ENCODE data around the gene SPTBN4.

The SPTBN4 gene

DNA sequence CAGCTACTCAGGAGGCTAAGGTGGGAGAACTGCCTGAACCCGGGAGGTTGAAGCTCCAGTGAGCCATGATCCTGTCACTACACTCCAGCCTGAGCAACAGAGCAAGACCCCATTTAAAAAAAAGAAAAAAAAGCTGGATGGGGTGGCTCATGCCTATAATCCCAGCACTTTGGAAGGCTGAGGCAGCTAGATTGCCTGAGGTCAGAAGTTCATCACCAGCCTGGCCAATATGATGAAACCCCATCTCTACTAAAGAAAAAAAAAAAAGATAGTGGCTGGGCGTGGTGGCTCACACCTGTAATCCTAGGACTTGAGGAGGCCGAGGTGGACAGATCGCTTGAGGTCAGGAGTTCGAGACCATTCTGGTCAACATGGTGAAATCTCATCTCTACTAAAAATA, 149.4 kb downstream of the SPTBN4 start (continued):
- TF ChIP-seq, protein P1, sequence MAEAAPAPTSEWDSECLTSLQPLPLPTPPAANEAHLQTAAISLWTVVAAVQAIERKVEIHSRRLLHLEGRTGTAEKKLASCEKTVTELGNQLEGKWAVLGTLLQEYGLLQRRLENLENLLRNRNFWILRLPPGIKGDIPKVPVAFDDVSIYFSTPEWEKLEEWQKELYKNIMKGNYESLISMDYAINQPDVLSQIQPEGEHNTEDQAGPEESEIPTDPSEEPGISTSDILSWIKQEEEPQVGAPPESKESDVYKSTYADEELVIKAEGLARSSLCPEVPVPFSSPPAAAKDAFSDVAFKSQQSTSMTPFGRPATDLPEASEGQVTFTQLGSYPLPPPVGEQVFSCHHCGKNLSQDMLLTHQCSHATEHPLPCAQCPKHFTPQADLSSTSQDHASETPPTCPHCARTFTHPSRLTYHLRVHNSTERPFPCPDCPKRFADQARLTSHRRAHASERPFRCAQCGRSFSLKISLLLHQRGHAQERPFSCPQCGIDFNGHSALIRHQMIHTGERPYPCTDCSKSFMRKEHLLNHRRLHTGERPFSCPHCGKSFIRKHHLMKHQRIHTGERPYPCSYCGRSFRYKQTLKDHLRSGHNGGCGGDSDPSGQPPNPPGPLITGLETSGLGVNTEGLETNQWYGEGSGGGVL (tag by site-specific recombination; IDR thresholded peaks at IDR 0.05), result no peak
- TF ChIP-seq BCL11B (tag by site-specific recombination; IDR thresholded peaks at IDR 0.05; ENCODE audit: low read depth) (0 out of 2 replicates have a peak, but pooled peaks have one; percentile 40), ZNF302 (tag by site-specific recombination; IDR thresholded peaks at IDR 0.05; ENCODE audit: low read depth) (no peak)

DNA sequence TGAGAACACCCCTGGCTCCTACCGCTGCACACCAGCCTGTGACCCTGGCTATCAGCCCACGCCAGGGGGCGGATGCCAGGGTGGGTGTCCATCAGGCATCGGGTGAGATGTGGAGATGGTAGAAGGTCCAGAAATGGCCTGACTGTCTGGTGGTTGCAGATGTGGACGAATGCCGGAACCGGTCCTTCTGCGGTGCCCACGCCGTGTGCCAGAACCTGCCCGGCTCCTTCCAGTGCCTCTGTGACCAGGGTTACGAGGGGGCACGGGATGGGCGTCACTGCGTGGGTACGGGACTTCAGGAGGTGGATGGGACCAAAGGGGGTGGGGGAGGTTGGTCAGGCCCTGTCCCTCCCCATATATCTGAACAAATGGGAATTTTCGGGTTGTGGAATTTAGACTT, 150.1 kb downstream of the SPTBN4 start:
- ChIA-PET POLR2A (interaction anchor here (0.7 to 1.0 kb wide), 2 partner anchors 9 to 269 kb away, joined by 3 read pairs; partner anchors contain the start of genes C19orf47 and PLD3), CTCF (interaction anchor here (0.6 to 3.1 kb wide), 8 partner anchors 11 to 1178 kb away, joined by 3 to 42 read pairs (median 4); partner anchors contain the start of gene LTBP4)
- H3K4me1 ChIP-seq (ENCODE audit: control insufficient read depth, insufficient read depth, low read length), result peaks cover 9% of the 10 kb centered on the region
- no peak overlapping the region for H3K27ac ChIP-seq (ENCODE audit: extremely low read depth, low read depth, low read length)
- H3K9me3 ChIP-seq (ENCODE audit: control insufficient read depth, insufficient read depth, low read depth, low read length), result no peaks in the 10 kb centered on the region
- H3K36me3 ChIP-seq (ENCODE audit: control insufficient read depth in 2 of 2, insufficient read depth in 1 of 2, low read length in 2 of 2), result peaks cover 17 to 18% of the 10 kb centered on the region in 2 experiments; a peak in 2 of 3 replicates
- no peak overlapping the region for H3K4me3 ChIP-seq (ENCODE audit: low read depth, low read length)
- no peak for TF ChIP-seq ZNF121 (tag by site-specific recombination; IDR thresholded peaks at IDR 0.05)
- TF ChIP-seq, protein P2, sequence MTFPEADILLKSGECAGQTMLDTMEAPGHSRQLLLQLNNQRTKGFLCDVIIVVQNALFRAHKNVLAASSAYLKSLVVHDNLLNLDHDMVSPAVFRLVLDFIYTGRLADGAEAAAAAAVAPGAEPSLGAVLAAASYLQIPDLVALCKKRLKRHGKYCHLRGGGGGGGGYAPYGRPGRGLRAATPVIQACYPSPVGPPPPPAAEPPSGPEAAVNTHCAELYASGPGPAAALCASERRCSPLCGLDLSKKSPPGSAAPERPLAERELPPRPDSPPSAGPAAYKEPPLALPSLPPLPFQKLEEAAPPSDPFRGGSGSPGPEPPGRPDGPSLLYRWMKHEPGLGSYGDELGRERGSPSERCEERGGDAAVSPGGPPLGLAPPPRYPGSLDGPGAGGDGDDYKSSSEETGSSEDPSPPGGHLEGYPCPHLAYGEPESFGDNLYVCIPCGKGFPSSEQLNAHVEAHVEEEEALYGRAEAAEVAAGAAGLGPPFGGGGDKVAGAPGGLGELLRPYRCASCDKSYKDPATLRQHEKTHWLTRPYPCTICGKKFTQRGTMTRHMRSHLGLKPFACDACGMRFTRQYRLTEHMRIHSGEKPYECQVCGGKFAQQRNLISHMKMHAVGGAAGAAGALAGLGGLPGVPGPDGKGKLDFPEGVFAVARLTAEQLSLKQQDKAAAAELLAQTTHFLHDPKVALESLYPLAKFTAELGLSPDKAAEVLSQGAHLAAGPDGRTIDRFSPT (tag by site-specific recombination; IDR thresholded peaks at IDR 0.05), result peak; percentile 59

DNA sequence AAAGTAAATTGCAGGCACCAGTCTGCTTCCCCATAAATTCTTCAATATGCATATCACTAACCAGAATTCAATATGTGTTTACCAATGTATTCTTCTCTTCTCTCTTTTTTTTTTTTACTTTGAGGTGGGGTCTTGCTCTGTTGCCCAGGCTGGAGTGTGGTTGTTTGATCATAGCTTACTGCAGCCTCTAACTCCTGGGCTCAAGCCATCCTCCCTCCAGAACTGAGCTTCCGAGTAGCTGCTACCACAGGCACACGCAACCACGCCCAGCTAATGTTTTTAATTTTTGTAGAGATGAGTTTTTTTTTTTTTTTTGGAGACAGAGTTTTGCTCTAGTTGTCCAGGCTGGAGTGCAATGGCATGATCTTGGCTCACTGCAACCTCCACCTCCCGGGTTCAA, 151.2 kb downstream of the SPTBN4 start:
- ChIA-PET POLR2A (interaction anchor here (0.9 kb wide), 1 partner anchor 252 kb away, joined by 6 read pairs; no protein-coding TSS in a partner anchor), CTCF (interaction anchor here (0.8 to 11.0 kb wide), 3 partner anchors 16 to 314 kb away, joined by 5 to 236 read pairs (median 158); partner anchors contain the start of gene LTBP4)
- Histone ChIP-seq H3K4me1 (ENCODE audit: control insufficient read depth, insufficient read depth, low read length) (peaks cover 10% of the 10 kb centered on the region), H3K4me3 (ENCODE audit: low read depth, low read length) (no peak overlapping the region), H3K27ac (ENCODE audit: extremely low read depth, low read depth, low read length) (no peak overlapping the region), H3K9me3 (ENCODE audit: control insufficient read depth, insufficient read depth, low read depth, low read length) (no peaks in the 10 kb centered on the region), H3K36me3 (ENCODE audit: control insufficient read depth in 2 of 2, insufficient read depth in 1 of 2, low read length in 2 of 2) (peaks cover 18% of the 10 kb centered on the region in 2 experiments; a peak in 2 of 3 replicates)
- TF ChIP-seq ZNF121 (tag by site-specific recombination; IDR thresholded peaks at IDR 0.05) (peak; percentile 95), EGR2 (tag by site-specific recombination; IDR thresholded peaks at IDR 0.05; ENCODE audit: low read depth) (no peak), ZNF596 (tag by site-specific recombination; IDR thresholded peaks at IDR 0.05) (no peak), ZNF664 (tag by site-specific recombination; IDR thresholded peaks at IDR 0.05) (no peak), KLF1 (tag by site-specific recombination; IDR thresholded peaks at IDR 0.05) (no peak), KLF7 (tag by site-specific recombination; IDR thresholded peaks at IDR 0.05; ENCODE audit: borderline replicate concordance) (0 out of 2 replicates have a peak, but pooled peaks have one; percentile 23)

DNA sequence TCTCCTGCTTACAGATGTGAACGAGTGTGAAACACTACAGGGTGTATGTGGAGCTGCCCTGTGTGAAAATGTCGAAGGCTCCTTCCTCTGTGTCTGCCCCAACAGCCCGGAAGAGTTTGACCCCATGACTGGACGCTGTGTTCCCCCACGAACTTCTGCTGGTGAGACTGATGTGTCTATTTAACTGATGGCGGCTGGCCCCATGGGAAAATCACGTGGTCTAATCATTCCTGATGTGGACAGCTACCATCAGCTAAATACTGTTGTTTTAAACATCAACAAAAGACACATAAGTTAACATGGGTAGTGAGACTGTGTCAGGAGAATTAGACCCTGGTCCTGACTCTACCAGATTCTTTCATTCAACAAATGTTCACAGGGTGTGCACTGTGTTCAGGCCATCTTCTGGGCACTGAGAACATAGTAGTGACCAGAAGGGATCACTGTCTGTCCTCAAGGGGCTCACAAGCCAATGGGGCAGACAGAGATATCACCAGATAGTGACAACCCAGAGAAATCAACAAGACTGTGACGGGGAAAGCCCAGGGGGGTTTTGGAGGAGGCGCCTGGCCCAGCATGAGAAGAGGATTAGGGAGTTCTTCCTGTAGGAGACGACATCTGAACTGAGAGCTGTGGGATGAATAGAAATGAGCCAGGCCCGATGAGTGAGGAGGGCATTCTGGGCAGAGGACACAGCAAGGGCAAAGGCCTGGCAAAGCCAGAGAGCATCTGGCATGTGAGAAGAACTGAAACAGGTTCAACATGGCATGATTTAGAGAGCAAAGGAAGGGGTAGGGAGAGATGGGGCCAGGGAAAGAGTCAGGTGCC, 152.7 kb downstream of the SPTBN4 start:
- CTCF ChIA-PET, result interaction anchor here (0.5 to 11.0 kb wide), 12 partner anchors 11 to 1024 kb away, joined by 3 to 236 read pairs (median 4); partner anchors contain the start of genes LTBP4 and SERTAD1
- POLR2A ChIA-PET, result interaction anchor here (5.2 kb wide), 1 partner anchor 10 kb away, joined by 61 read pairs; no protein-coding TSS in a partner anchor

More for the DNA sequence above, 152.7 kb downstream of the SPTBN4 start:
- H3K4me3 ChIP-seq (ENCODE audit: low read depth, low read length), result no peak overlapping the region
- TF ChIP-seq ZSCAN30 (tag by site-specific recombination; IDR thresholded peaks at IDR 0.05) (peak; percentile 99), ZNF76 (tag by site-specific recombination; IDR thresholded peaks at IDR 0.05; ENCODE audit: borderline replicate concordance, low read depth) (no peak)
- H3K9me3 ChIP-seq (ENCODE audit: control insufficient read depth, insufficient read depth, low read depth, low read length), result no peaks in the 10 kb centered on the region
- peaks cover 23% of the 10 kb centered on the region for H3K4me1 ChIP-seq (ENCODE audit: control insufficient read depth, insufficient read depth, low read length)
- no peak overlapping the region for H3K27ac ChIP-seq (ENCODE audit: extremely low read depth, low read depth, low read length)
- peaks cover 18% of the 10 kb centered on the region in 2 experiments; a peak in 2 of 3 replicates for H3K36me3 ChIP-seq (ENCODE audit: control insufficient read depth in 2 of 2, insufficient read depth in 1 of 2, low read length in 2 of 2)

Measured in HEK293 (cell line).